ENCODE measurements around the gene CDCA7L.
"Not testable (repeated sequence)": the region's sequence is repeated elsewhere in the genome, so short reads cannot be mapped to it uniquely, and the experiment has no call there.

Gene CDCA7L

DNA sequence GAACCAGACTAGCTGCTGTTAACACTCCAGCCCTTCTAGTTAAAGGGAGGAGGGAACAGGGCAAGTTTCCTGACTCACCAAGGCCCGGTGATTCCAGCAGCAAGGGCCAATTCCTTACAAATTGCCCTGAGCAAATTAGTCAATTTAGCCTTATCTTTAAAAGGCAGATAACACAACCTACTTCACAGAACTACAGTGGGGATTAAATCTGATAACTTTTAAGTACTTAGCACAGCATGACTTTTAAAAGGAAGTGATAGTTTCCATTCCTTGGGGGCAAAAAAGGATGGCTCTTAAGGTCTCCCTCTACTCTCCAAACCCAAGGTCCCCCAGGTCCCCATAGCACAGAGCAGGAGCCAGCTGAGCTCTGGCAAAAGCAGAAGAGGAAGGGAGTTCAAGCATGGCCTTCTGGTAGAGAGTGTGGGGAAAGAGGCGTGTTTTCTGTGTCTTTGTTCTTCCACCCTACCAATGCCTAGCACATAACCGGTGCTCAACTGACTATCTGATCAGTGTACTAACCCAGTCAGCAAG, 4.0 kb downstream of the CDCA7L start:
- POLR2A ChIA-PET = no interaction called here
- TF ChIP-seq, protein P1, sequence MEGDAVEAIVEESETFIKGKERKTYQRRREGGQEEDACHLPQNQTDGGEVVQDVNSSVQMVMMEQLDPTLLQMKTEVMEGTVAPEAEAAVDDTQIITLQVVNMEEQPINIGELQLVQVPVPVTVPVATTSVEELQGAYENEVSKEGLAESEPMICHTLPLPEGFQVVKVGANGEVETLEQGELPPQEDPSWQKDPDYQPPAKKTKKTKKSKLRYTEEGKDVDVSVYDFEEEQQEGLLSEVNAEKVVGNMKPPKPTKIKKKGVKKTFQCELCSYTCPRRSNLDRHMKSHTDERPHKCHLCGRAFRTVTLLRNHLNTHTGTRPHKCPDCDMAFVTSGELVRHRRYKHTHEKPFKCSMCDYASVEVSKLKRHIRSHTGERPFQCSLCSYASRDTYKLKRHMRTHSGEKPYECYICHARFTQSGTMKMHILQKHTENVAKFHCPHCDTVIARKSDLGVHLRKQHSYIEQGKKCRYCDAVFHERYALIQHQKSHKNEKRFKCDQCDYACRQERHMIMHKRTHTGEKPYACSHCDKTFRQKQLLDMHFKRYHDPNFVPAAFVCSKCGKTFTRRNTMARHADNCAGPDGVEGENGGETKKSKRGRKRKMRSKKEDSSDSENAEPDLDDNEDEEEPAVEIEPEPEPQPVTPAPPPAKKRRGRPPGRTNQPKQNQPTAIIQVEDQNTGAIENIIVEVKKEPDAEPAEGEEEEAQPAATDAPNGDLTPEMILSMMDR (IDR thresholded peaks at IDR 0.05; ENCODE audit: insufficient read depth, low read length, missing control alignments) = no peak
- CTCF ChIA-PET = interaction anchor here (1.6 kb wide), 1 partner anchor 20 kb away, joined by 4 read pairs; no protein-coding TSS in a partner anchor
- DNase-seq (ENCODE audit: low read depth, low spot score) = no peak
- H3K4me3 ChIP-seq (ENCODE audit: low read depth, low read length) = no peak overlapping the region

DNA sequence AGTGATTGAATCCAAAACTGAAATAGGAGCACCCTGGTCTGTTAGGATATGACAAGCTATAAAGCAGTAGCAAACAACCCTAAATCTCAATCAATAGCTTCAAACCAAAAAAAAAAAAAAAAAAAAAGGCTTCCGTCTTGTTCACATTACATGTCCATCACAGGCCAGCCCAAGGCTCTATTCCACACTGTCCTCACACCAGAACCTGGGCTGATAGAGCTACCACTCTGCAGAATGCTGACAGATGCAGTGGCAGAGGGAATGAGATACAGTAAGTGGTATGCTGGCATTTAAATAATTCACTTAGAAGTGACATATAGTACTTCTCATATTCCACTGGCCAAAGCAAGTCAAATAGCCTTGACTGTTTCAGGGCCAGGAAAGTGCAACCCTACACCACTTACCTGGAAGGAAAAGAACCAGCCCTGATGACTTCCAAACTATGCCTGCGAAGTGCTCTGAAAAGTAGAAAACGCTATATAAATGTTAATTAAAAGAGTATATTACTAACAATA, 5.8 kb downstream of the CDCA7L start:
- no peak overlapping the region for H3K4me3 ChIP-seq (ENCODE audit: low read depth, low read length)
- DNase-seq (ENCODE audit: low read depth, low spot score) = no peak
- TF ChIP-seq, protein P1 (IDR thresholded peaks at IDR 0.05; ENCODE audit: insufficient read depth, low read length, missing control alignments) = no peak
- ChIA-PET CTCF (no interaction called here), POLR2A (no interaction called here)

DNA sequence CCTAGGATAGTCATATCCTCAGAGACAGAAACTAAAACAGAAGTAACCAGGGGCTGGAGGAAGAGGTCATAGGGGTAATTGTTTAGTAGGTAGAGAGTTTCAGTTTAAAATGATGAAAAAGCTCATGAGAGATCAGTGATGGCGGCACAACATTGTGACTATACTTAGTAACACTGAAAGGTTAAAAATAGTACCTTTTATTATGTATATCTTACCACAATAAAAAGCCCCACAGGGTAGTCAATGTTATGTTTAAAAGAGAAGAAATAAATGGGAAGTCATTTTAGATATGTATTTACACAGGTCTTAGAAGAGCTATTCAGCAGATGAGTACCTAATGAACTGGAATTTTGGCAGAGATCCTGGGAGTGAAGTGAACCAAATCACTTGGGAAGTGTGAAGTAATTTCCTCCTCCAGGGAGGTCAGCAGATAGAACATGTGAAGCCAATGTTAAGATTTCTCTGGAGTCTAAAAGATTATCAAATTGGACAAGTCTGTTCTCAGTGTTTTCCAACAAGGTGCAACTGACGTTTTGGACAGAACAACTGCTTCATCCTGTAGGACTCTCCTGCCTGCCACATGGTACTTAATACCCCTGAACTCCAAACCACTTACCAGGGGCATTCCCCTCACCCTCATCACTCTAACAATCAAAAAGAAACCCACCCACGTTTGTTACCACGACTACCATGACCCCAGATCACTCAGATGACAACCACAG, 6.4 kb downstream of the CDCA7L start:
- CTCF ChIA-PET = no interaction called here
- H3K4me3 ChIP-seq (ENCODE audit: low read depth, low read length) = no peak overlapping the region
- POLR2A ChIA-PET = no interaction called here
- DNase-seq (ENCODE audit: low read depth, low spot score) = no peak
- TF ChIP-seq, protein P1 (IDR thresholded peaks at IDR 0.05; ENCODE audit: insufficient read depth, low read length, missing control alignments) = no peak

DNA sequence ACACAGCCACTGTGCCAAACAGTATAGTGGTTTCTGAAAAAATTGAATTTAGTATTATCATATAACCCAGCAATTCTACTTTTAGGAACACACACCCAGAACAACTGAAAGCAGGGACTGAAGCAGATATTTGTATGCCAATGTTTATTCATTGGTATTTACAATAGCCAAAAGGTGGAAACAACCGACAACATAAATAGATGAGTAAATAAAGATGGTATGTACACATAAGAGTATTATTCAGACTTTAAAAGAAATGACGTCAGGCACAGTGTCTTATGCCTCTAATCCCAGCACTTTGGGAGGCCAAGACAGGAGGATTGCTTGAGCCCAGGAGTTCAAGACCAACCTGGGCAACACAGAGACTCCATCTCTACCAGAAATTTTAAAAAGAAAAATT, 7.2 kb downstream of the CDCA7L start:
- ChIA-PET POLR2A (no interaction called here), CTCF (no interaction called here)
- DNase-seq (ENCODE audit: low read depth, low spot score) = no peak
- TF ChIP-seq, protein P1 (IDR thresholded peaks at IDR 0.05; ENCODE audit: insufficient read depth, low read length, missing control alignments) = no peak
- H3K4me3 ChIP-seq (ENCODE audit: low read depth, low read length) = no peak overlapping the region

DNA sequence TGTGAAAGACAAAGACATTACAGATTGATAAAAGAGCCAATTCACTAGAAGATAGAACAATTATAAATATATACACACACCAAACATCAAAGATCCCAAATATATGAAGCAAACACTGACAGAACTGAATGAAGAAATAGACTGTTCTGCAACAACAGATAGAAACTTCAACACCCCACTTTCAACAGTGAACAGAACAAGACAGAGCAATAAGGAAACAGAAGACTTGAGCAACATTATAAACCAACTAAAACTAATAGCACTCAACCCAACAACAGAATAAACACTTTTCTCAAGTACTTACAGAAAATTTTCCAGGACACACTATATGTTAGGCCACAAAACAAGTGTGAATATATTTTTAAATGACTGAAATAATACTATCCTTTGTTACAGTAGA, 10.9 kb downstream of the CDCA7L start:
- ChIA-PET CTCF (no interaction called here), POLR2A (no interaction called here)
- DNase-seq (ENCODE audit: low read depth, low spot score) = no peak
- TF ChIP-seq, protein P1 (IDR thresholded peaks at IDR 0.05; ENCODE audit: insufficient read depth, low read length, missing control alignments) = no peak
- H3K4me3 ChIP-seq (ENCODE audit: low read depth, low read length) = no peak overlapping the region

DNA sequence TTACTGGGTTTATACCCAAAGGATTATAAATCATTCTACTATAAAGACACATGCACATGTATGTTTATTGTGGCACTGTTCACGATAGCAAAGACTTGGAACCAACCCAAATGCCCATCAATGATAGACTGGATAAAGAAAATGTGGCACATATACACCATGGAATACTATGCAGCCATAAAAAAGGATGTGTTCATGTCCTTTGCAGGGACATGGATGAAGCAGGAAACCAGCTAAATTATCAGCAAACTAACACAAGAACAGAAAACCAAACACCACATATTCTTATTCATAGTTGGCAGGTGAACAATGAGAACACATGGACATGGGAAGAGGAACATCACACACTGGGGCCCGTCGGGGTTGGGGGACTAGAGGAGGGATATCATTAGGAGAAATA, 12.4 kb downstream of the CDCA7L start:
- POLR2A ChIA-PET; CTCF ChIA-PET; DNase-seq (ENCODE audit: low read depth, low spot score); H3K4me3 ChIP-seq (ENCODE audit: low read depth, low read length): not testable (repeated sequence)

DNA sequence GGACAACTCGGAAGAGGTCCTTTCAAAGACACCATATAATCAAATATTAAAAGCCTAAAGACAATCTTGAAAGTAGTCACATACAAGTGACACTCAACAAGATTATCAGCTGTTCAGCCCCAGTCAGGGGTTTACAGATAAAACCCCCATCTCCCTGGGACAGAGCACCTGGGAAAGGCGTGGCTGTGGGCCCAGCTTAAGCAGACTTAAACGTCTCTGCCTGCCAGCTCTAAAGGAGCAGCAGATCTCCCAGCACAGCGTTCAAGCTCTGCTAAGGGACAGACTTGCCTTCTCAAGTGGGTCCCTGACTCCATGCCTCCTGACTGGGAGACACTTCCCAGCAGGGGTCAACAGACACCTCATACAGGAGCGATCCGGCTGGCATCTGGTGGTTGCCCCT, 18.0 kb downstream of the CDCA7L start:
- TF ChIP-seq, protein P1 (IDR thresholded peaks at IDR 0.05; ENCODE audit: insufficient read depth, low read length, missing control alignments) = no peak
- POLR2A ChIA-PET = interaction anchor here (1.0 kb wide), 1 partner anchor 16 kb away, joined by 3 read pairs; no protein-coding TSS in a partner anchor
- no peak for DNase-seq (ENCODE audit: low read depth, low spot score)
- no peak overlapping the region for H3K4me3 ChIP-seq (ENCODE audit: low read depth, low read length)
- CTCF ChIA-PET = no interaction called here
